RWPE2 (cell line): Measurements from ENCODE around the gene KANSL1L.

ENCODE experiments used
- ATAC-seq: fragments of 200-7000 bp; cut with Tn5 transposase; 3 replicates; pipeline ENCODE4 v1.9.1; 2021; ENCODE audit warnings: low read depth
- DNase-seq: peaks from one replicate; pipeline ENCODE4 v3.0.0-alpha.2; 2020; ENCODE audit warnings: low spot score
- H3K27ac ChIP-seq: fragments of 450-650 bp; 2 replicates; pipeline ENCODE4 v1.5.1; 2017; ENCODE audit warnings: mild to moderate bottlenecking; ENCODE audit not compliant: poor library complexity, severe bottlenecking
- H3K27me3 ChIP-seq: fragments of 250-450 bp; sonication (Bioruptor Pico); 2 replicates; pipeline ENCODE4 v1.5.1; 2021; ENCODE audit warnings: mild to moderate bottlenecking, moderate library complexity; ENCODE audit not compliant: insufficient read depth, poor library complexity, severe bottlenecking
- H3K36me3 ChIP-seq: fragments of 250-450 bp; sonication (Bioruptor Pico); 2 replicates; pipeline ENCODE4 v1.5.1; 2020; ENCODE audit warnings: low read depth, mild to moderate bottlenecking, moderate library complexity
- H3K4me1 ChIP-seq: fragments of 250-450 bp; sonication (Bioruptor Pico); 2 replicates; pipeline ENCODE4 v1.5.1; 2021; ENCODE audit warnings: mild to moderate bottlenecking, moderate library complexity; ENCODE audit not compliant: insufficient read depth, poor library complexity, severe bottlenecking
- H3K4me3 ChIP-seq: fragments of 250-450 bp; sonication (Bioruptor Pico); 2 replicates; pipeline ENCODE4 v1.5.1; 2021; ENCODE audit warnings: mild to moderate bottlenecking, moderate library complexity; ENCODE audit not compliant: severe bottlenecking
- H3K9me3 ChIP-seq: fragments of 250-450 bp; sonication (Bioruptor Pico); 2 replicates; pipeline ENCODE4 v1.5.1; 2021; ENCODE audit warnings: mild to moderate bottlenecking, moderate library complexity; ENCODE audit not compliant: severe bottlenecking
- TF ChIP-seq, protein P1 (sequence below): fragments of 450-650 bp; IDR thresholded peaks from one replicate; pipeline ENCODE4 v1.5.1; 2017; ENCODE audit warnings: mild to moderate bottlenecking, moderate library complexity; ENCODE audit not compliant: poor library complexity, severe bottlenecking

The KANSL1L gene

DNA sequence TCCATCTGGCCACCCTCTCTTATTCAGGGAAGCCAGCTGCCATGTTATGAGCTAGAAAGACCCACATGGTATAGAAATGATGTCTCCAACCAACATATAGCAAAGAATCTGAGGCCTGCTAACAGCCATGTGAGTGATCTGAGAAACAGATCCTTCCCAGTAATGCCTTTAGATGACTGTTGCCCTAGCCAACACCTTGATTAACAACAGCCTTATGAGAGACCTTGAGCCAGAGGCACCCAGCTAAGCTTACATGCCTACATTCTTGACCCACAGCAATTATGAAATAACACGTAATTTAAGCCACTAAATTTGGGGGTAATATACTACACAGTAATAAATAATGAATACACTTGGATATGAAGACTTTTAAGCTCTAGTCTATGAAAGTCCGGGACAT lies 13.0 kb downstream of the KANSL1L start:
- Histone ChIP-seq H3K9me3 (no peaks in the 10 kb centered on the region), H3K27me3 (no peaks in the 10 kb centered on the region), H3K27ac (no peak overlapping the region), H3K36me3 (peaks cover 5% of the 10 kb centered on the region; the same call in 1 of the 2 replicates), H3K4me1 (no peaks in the 10 kb centered on the region), H3K4me3 (no peak overlapping the region)
- TF ChIP-seq, protein P1, sequence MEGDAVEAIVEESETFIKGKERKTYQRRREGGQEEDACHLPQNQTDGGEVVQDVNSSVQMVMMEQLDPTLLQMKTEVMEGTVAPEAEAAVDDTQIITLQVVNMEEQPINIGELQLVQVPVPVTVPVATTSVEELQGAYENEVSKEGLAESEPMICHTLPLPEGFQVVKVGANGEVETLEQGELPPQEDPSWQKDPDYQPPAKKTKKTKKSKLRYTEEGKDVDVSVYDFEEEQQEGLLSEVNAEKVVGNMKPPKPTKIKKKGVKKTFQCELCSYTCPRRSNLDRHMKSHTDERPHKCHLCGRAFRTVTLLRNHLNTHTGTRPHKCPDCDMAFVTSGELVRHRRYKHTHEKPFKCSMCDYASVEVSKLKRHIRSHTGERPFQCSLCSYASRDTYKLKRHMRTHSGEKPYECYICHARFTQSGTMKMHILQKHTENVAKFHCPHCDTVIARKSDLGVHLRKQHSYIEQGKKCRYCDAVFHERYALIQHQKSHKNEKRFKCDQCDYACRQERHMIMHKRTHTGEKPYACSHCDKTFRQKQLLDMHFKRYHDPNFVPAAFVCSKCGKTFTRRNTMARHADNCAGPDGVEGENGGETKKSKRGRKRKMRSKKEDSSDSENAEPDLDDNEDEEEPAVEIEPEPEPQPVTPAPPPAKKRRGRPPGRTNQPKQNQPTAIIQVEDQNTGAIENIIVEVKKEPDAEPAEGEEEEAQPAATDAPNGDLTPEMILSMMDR = no peak
- DNase-seq = no peak
- no peak for ATAC-seq

DNA sequence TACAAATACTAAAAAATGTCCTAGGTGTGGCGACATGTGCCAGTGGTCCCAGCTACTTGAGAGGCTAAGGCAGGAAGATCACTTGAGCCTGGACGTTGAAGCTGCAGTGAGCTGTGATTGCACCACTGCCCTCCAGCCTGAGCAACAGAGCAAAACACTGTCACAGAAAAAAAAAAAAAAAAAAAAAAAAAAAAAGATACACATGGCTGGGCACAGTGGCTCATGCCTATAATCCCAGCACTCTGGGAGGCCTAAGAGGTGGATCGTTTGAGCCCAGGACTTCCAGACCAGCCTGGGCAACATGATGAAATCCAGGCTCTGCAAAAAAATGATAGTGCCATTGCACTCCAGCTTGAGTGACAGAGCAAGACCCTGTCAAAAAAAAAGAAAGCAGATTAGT lies 13.7 kb downstream of the KANSL1L start:
- H3K9me3 ChIP-seq = no peaks in the 10 kb centered on the region
- no peak overlapping the region for H3K4me3 ChIP-seq
- no peaks in the 10 kb centered on the region for H3K27me3 ChIP-seq
- TF ChIP-seq, protein P1 = no peak
- no peak overlapping the region for H3K27ac ChIP-seq
- ATAC-seq (no peak), DNase-seq (no peak)
- H3K36me3 ChIP-seq = peaks cover 5% of the 10 kb centered on the region; the same call in 1 of the 2 replicates
- H3K4me1 ChIP-seq = no peaks in the 10 kb centered on the region

DNA sequence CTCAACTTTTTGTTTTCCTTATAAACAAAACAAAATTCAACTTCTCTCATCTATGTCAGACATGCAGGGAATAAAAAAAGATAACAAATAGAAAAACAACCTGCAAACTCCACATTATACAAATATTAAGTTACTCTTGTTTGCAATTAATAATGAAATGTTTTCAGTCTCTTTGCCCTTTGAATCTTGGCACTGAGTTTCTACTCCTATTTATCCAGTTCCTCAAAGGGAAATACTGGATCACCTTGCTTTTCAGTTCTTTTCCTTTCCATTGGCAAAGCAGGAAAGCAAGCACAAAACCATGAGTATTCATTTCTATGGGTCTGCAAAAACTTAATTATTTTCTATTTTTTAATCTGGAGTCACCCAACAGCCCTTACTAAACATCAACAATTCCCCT lies 23.6 kb downstream of the KANSL1L start:
- TF ChIP-seq, protein P1 = no peak
- ATAC-seq (no peak), DNase-seq (no peak)
- H3K27me3 ChIP-seq = no peaks in the 10 kb centered on the region
- peaks cover 5% of the 10 kb centered on the region; the same call in 1 of the 2 replicates for H3K36me3 ChIP-seq
- no peaks in the 10 kb centered on the region for H3K9me3 ChIP-seq
- no peak overlapping the region for H3K4me3 ChIP-seq
- H3K4me1 ChIP-seq = no peaks in the 10 kb centered on the region
- no peak overlapping the region for H3K27ac ChIP-seq

DNA sequence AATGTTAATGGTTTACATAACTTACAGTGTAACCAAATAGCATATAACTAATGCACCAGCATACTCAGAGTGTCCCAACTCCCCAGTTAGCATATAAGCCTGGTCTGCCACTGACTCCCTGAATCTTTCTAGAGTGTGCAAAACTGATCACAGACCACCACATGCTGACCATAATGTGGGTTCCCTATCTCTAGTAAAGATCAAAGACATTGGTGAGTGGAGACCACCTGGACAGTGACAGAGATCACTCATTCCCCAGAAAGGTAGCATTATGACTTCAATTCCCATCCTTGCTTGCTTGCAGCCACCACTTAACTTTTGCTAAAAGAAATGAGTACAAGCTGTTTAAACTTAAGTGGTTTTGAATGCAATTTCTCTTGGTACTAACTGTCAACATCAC lies 39.0 kb downstream of the KANSL1L start:
- ATAC-seq (no peak), DNase-seq (no peak)
- no peaks in the 10 kb centered on the region for H3K36me3 ChIP-seq

DNA sequence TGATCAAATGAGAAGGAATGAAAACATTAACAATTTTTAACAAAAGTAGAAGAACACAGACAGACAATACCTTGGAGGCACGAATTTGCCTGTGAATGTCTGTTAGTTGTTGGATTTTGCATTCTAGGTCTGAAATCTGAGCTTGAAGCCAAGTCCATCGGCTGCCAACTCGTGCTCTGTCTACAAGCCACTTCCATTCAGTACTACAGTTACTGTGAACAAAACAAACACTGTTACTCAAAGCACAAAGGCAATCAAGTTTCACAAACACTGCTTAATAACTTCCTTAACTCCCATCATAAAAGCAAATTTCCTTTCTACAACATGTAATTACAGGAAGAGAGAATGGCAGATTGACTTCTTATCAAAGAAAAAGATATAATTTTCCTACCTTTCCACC lies 42.2 kb downstream of the KANSL1L start:
- TF ChIP-seq, protein P1 = no peak
- no peak for DNase-seq

More for the DNA sequence above, 39.0 kb downstream of the KANSL1L start:
- H3K27ac ChIP-seq = no peak overlapping the region
- H3K27me3 ChIP-seq = no peaks in the 10 kb centered on the region
- no peaks in the 10 kb centered on the region for H3K9me3 ChIP-seq
- TF ChIP-seq, protein P1 = no peak
- H3K4me1 ChIP-seq = no peaks in the 10 kb centered on the region
- no peak overlapping the region for H3K4me3 ChIP-seq

More for the DNA sequence above, 42.2 kb downstream of the KANSL1L start:
- no peaks in the 10 kb centered on the region for H3K4me1 ChIP-seq
- ATAC-seq = no peak
- H3K9me3 ChIP-seq = peaks cover 2% of the 10 kb centered on the region
- no peaks in the 10 kb centered on the region for H3K27me3 ChIP-seq
- H3K4me3 ChIP-seq = no peak overlapping the region
- H3K27ac ChIP-seq = no peak overlapping the region
- H3K36me3 ChIP-seq = no peaks in the 10 kb centered on the region
